Peyer's patch (tissue), 4 donors: Measurements from ENCODE around the gene CUZD1. TPM values are rescaled to one million over a fixed set of nuclear protein-coding genes. Genes with fewer than 3 reads are reported as not detected.

Experiments used
- DNase-seq, 3 donors: peaks; one replicate each; pipeline ENCODE4 v3.0.0-alpha.2; 2017 to 2019
- H3K27ac ChIP-seq, 4 donors: fragments of 200-600 bp; sonication (generic); one replicate each; pipeline ENCODE4 v1.5.1; 2016 to 2019
- H3K27me3 ChIP-seq, 2 donors: fragments of 200-600 bp; sonication (generic); one replicate each; pipeline ENCODE4 v1.5.1; 2019
- H3K36me3 ChIP-seq, 3 donors: fragments of 200-600 bp; sonication (generic); one replicate each; pipeline ENCODE4 v1.5.1; 2016 to 2019
- H3K4me1 ChIP-seq, 4 donors: fragments of 200-600 bp; sonication (generic); one replicate each; pipeline ENCODE4 v1.5.1; 2016 to 2019
- H3K4me3 ChIP-seq, 4 donors: fragments of 200-600 bp; sonication (generic); 1 replicate in 3 of 4; 2 replicates in 1 of 4; pipeline ENCODE4 v1.5.1; 2016 to 2019; ENCODE audit warnings: mild to moderate bottlenecking in 1 of 4
- H3K9me3 ChIP-seq, 4 donors: fragments of 200-600 bp; sonication (generic); one replicate each; pipeline ENCODE4 v1.5.1; 2016 to 2019; ENCODE audit warnings: mild to moderate bottlenecking in 1 of 4
- POLR2A ChIP-seq, 2 donors: fragments of 450-650 bp; IDR thresholded peaks; one replicate each; pipeline ENCODE4 v1.5.1; 2017; ENCODE audit warnings: antibody characterized with exemption in 2 of 2, mild to moderate bottlenecking in 2 of 2, moderate library complexity in 2 of 2
- total RNA-seq, 4 donors: library from RNA; depleted of rRNA; stranded (reverse); fragments of >200 nt; gene quantifications; one replicate each; pipeline ENCODE4 v1.1.0, GENCODE V29; 2016
- TF ChIP-seq, protein P1 (sequence below), 6 experiments: fragments of 450-650 bp in 4 of 6; fragments of 200-600 bp in 2 of 6; sonication (generic) in 1 of 6; IDR thresholded peaks; one replicate each; pipeline ENCODE4 v1.5.1; 2017 to 2019; ENCODE audit warnings: antibody characterized with exemption in 6 of 6, mild to moderate bottlenecking in 3 of 6, moderate library complexity in 1 of 6

Gene CUZD1
- total RNA-seq, 4 donors from 2014 or later: 0.35 to 11.6 (median 1.5) TPM

DNA sequence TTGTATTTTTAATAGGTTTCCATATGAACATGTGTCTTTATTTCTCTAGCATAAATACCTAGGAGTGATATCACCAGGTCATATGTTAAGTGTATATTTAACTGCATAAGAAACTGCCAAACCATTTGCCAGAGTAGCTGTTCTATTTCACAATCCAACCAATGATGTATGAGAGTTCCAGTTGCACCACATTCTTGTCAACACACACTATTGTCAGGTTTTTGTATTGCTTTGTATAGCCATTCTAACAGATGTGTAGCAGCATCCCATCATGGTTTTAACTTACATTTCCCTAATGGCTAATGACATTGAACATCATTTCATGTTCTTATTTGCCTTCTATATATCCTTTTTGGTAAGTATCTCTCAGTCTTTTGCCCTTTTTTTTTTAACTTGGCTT lies 4.1 kb downstream of the CUZD1 start:
- peaks cover 0 to 5% (median 0%) of the 10 kb centered on the region in 3 donors for H3K36me3 ChIP-seq
- no peak overlapping the region for H3K27ac ChIP-seq
- no peak for DNase-seq
- no peaks in the 10 kb centered on the region for H3K9me3 ChIP-seq
- no peak for TF ChIP-seq POLR2A (IDR thresholded peaks at IDR 0.05)
- TF ChIP-seq, protein P1, sequence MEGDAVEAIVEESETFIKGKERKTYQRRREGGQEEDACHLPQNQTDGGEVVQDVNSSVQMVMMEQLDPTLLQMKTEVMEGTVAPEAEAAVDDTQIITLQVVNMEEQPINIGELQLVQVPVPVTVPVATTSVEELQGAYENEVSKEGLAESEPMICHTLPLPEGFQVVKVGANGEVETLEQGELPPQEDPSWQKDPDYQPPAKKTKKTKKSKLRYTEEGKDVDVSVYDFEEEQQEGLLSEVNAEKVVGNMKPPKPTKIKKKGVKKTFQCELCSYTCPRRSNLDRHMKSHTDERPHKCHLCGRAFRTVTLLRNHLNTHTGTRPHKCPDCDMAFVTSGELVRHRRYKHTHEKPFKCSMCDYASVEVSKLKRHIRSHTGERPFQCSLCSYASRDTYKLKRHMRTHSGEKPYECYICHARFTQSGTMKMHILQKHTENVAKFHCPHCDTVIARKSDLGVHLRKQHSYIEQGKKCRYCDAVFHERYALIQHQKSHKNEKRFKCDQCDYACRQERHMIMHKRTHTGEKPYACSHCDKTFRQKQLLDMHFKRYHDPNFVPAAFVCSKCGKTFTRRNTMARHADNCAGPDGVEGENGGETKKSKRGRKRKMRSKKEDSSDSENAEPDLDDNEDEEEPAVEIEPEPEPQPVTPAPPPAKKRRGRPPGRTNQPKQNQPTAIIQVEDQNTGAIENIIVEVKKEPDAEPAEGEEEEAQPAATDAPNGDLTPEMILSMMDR (IDR thresholded peaks at IDR 0.05): no peak
- no peak overlapping the region for H3K4me3 ChIP-seq
- no peaks in the 10 kb centered on the region for H3K4me1 ChIP-seq
- no peaks in the 10 kb centered on the region for H3K27me3 ChIP-seq

DNA sequence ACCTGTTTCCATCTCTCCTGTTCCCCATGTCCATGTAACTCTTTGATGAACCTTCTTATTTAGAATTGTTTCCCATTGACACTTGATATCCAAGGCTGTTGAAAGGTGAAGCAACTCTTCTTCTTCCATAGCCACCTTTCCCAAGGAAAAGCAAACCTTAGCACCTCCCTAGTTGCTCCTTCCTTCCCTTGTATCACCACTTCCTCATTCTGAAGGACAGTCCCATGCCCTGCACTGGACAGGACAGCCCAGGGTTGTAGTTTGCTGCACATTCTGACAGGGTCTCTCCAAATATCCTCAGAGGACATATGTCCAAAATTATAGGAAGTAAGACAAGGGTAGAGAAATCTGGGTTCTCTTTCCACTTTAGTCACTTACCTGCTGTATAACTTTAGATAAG lies 6.2 kb downstream of the CUZD1 start:
- H3K36me3 ChIP-seq: no peaks in the 10 kb centered on the region
- no peak overlapping the region for H3K27ac ChIP-seq
- TF ChIP-seq, protein P1 (IDR thresholded peaks at IDR 0.05): no peak
- TF ChIP-seq POLR2A (IDR thresholded peaks at IDR 0.05): no peak

DNA sequence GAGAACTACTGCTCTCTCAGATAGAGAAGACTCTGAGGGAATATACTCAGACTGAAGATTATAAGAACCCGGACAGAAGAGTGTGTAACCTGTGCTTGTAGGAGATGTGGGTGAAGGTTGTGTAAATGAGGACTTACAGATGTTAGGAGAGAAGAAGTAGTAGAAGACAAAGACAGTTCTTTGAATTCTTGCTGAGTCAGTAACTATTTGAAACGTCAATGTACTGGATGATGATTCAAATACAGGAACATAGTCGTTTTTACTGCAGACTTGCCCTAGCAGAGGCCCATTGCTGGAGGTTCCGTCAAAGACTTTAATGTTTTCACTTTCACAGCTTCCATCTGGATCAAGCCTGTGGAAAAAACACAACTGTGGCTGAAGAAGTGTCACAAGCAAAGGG lies 6.8 kb downstream of the CUZD1 start:
- no peaks in the 10 kb centered on the region for H3K9me3 ChIP-seq
- no peak for DNase-seq
- no peak overlapping the region for H3K27ac ChIP-seq
- H3K4me1 ChIP-seq: no peaks in the 10 kb centered on the region
- no peaks in the 10 kb centered on the region for H3K27me3 ChIP-seq
- no peaks in the 10 kb centered on the region for H3K36me3 ChIP-seq
- H3K4me3 ChIP-seq: no peak overlapping the region
- no peak for TF ChIP-seq POLR2A (IDR thresholded peaks at IDR 0.05)
- TF ChIP-seq, protein P1 (IDR thresholded peaks at IDR 0.05): no peak

More for the DNA sequence above, 6.2 kb downstream of the CUZD1 start:
- Histone ChIP-seq H3K4me3 (no peak overlapping the region), H3K27me3 (no peaks in the 10 kb centered on the region), H3K9me3 (no peaks in the 10 kb centered on the region), H3K4me1 (no peaks in the 10 kb centered on the region)
- DNase-seq: no peak

DNA sequence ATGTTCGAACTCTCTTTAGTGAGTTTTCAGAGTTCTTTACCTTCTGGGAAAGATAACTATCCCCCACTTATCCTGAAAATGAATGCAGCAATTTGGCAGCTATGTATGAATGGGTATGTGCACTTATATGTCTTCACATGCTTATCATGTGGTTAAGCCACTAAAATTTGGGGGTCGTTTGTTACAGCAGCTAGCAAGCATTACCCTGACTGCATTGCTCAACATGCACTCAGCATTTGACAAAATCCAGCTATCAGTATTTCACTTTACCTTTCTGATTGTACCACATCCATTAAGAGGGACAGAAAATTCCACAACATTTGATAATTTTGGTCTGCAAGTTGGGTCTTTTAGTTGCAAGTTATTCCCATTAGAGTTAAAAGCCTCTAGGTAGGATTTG lies 9.7 kb downstream of the CUZD1 start:
- TF ChIP-seq, protein P1 (IDR thresholded peaks at IDR 0.05): no peak
- no peak for TF ChIP-seq POLR2A (IDR thresholded peaks at IDR 0.05)
- Histone ChIP-seq H3K9me3 (no peaks in the 10 kb centered on the region), H3K4me1 (no peaks in the 10 kb centered on the region), H3K27me3 (no peaks in the 10 kb centered on the region), H3K36me3 (peaks cover 0 to 6% (median 0%) of the 10 kb centered on the region in 3 donors), H3K4me3 (no peak overlapping the region), H3K27ac (no peak overlapping the region)
- DNase-seq: no peak

DNA sequence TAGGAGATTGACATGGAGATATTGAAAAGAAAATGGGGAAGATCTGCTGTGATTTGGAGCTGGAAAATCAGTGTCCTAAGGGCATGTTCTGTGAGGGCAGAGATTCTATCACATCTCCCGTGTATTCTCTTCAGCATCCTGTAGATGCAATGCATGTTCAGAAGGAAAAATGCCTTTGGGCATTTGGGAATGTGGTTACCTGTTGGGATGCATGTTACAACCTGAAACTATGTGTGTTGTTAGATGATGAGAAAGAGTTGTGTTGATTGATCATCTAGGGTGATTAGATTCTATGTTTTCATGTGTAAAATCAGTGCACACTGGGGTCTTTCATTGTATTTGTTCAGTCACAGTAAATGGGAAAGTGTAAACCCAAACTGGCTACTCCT lies 14.7 kb downstream of the CUZD1 start:
- Histone ChIP-seq H3K9me3 (no peaks in the 10 kb centered on the region), H3K27ac (no peak overlapping the region), H3K4me3 (no peak overlapping the region), H3K4me1 (no peaks in the 10 kb centered on the region), H3K27me3 (no peaks in the 10 kb centered on the region), H3K36me3 (peaks cover 0 to 6% (median 0%) of the 10 kb centered on the region in 3 donors)
- no peak for TF ChIP-seq POLR2A (IDR thresholded peaks at IDR 0.05)
- TF ChIP-seq, protein P1 (IDR thresholded peaks at IDR 0.05): no peak
- DNase-seq: no peak
